Lung (tissue), 12 donors: ENCODE measurements around the gene CEBPA. TPM values are rescaled to one million over a fixed set of nuclear protein-coding genes. Genes with fewer than 3 reads are reported as not detected.
A peak's percentile ranks its signal among the peaks of the same experiment; 100 is the strongest.

Experiments
- ATAC-seq: fragments of 200-7000 bp; cut with Tn5 transposase; one replicate; pipeline ENCODE4 v1.9.1; 2020; ENCODE audit warnings: moderate number of reproducible peaks; ENCODE audit not compliant: insufficient read depth, low FRiP score
- DNase-seq, 3 donors: peaks; one replicate each; pipeline ENCODE4 v3.0.0-alpha.2; 2013 to 2017
- H3K27ac ChIP-seq, 2 donors: one replicate each; pipeline ENCODE4 v1.5.1; 2013; ENCODE audit warnings: mild to moderate bottlenecking in 2 of 2, moderate library complexity in 2 of 2, control low read depth in 1 of 2, inconsistent platforms in 1 of 2, low read depth in 1 of 2, low read length in 1 of 2
- H3K27me3 ChIP-seq, 3 donors: one replicate each; pipeline ENCODE4 v1.5.1; 2013; ENCODE audit warnings: low read length in 2 of 3; ENCODE audit not compliant: control insufficient read depth in 3 of 3, insufficient read depth in 3 of 3
- H3K36me3 ChIP-seq, 4 donors: one replicate each; pipeline ENCODE4 v1.5.1; 2013; ENCODE audit warnings: low read length in 4 of 4, mild to moderate bottlenecking in 1 of 4, moderate library complexity in 1 of 4; ENCODE audit not compliant: control insufficient read depth in 4 of 4, insufficient read depth in 4 of 4
- H3K4me1 ChIP-seq, 5 donors: one replicate each; pipeline ENCODE4 v1.5.1; 2013; ENCODE audit warnings: low read length in 5 of 5, mild to moderate bottlenecking in 2 of 5, moderate library complexity in 1 of 5; ENCODE audit not compliant: control insufficient read depth in 5 of 5, insufficient read depth in 5 of 5
- H3K4me3 ChIP-seq: one replicate; pipeline ENCODE4 v1.5.1; 2013; ENCODE audit warnings: mild to moderate bottlenecking, control low read depth, moderate library complexity
- H3K9ac ChIP-seq, 2 donors: one replicate each; pipeline ENCODE4 v1.5.1; 2013; ENCODE audit warnings: low read length in 2 of 2, control low read depth in 1 of 2; ENCODE audit not compliant: insufficient read depth in 1 of 2
- H3K9me3 ChIP-seq, 4 donors: one replicate each; pipeline ENCODE4 v1.5.1; 2013; ENCODE audit warnings: low read length in 3 of 4, mild to moderate bottlenecking in 1 of 4, moderate library complexity in 1 of 4; ENCODE audit not compliant: control insufficient read depth in 4 of 4, insufficient read depth in 3 of 4
- WGBS, 2 donors: extraction: QIAGEN DNeasy Blood & Tissue Kit; methylation state at CpG; one replicate each; pipeline ENCODE4 v1.1.7; 2013; 5-methylcytosine and 5-hydroxymethylcytosine counted together
- polyA plus RNA-seq, 2 donors: library from polyadenylated mRNA; stranded (reverse); fragments of 200-250 nt; gene quantifications; one replicate each; pipeline ENCODE4 v1.2.1, GENCODE V29; 2013
- total RNA-seq, 2 donors: library from RNA; depleted of rRNA in 1 of 2; stranded (reverse); fragments of >200 nt in 1 of 2; gene quantifications; one replicate each; pipeline ENCODE4 v1.2.1, GENCODE V29; 2014 to 2021
- TF ChIP-seq, protein P1 (sequence below): IDR thresholded peaks from 2 replicates; pipeline ENCODE4 v1.5.1; 2012; ENCODE audit warnings: mild to moderate bottlenecking; ENCODE audit errors: control extremely low read depth, extremely low read depth
- donor health status: control.
- donor health status: control.
- donor health status: Bipolar disorder and iron deficiency.
- donor health status: healthy.
- donor health status: DM: yes; HTN: yes; CAD: no.

CEBPA gene
- total and polyA plus RNA-seq, 4 donors = 20.4 to 93.8 (median 61.2) TPM

DNA sequence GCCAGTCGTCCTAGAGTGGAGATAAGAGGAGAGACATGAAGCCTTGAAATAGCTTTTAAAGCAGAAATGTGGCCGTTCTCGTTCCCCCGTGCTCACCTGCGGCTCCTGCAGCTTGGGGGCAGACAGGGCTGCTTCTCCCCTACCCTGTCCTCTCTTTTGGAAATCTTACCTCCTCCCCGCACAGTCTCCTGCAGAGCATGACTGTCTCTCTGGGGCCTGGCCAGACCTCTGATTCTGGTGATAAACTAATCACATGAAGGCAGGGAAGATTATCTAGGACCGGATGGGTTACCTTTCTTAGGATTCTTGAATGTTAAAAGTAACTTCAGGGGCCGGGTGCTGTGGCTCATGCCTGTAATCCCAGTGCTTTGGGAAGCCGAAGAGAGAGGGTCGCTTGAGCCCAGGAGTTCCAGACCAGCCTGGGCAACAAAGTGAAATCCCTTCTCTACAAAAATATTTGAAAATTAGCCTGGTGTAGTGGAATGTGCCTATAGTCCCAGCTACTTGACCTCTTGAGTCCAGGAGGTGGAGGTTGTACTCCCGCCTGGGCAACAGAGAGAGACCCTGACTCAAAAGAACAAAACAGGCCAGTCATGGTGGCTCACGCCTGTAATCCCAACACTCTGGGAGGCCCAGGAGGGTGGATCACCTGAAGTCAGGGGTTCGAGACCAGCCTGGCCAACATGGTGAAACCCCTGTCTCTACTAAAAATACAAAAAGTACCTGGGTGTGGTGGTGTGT is 8.1 kb downstream of the CEBPA start:
- H3K9ac ChIP-seq = no peak overlapping the region
- ATAC-seq = no peak
- peaks cover 0 to 49% (median 0%) of the 10 kb centered on the region in 5 donors for H3K4me1 ChIP-seq
- no peaks in the 10 kb centered on the region for H3K27me3 ChIP-seq
- DNase-seq = no peak
- H3K9me3 ChIP-seq = peaks cover 0 to 8% (median 0%) of the 10 kb centered on the region in 4 donors
- no peak overlapping the region for H3K4me3 ChIP-seq
- no peaks in the 10 kb centered on the region for H3K36me3 ChIP-seq
- H3K27ac ChIP-seq = peak overlapping the region in 1 of 2 donors; percentile 88
- TF ChIP-seq, protein P1, sequence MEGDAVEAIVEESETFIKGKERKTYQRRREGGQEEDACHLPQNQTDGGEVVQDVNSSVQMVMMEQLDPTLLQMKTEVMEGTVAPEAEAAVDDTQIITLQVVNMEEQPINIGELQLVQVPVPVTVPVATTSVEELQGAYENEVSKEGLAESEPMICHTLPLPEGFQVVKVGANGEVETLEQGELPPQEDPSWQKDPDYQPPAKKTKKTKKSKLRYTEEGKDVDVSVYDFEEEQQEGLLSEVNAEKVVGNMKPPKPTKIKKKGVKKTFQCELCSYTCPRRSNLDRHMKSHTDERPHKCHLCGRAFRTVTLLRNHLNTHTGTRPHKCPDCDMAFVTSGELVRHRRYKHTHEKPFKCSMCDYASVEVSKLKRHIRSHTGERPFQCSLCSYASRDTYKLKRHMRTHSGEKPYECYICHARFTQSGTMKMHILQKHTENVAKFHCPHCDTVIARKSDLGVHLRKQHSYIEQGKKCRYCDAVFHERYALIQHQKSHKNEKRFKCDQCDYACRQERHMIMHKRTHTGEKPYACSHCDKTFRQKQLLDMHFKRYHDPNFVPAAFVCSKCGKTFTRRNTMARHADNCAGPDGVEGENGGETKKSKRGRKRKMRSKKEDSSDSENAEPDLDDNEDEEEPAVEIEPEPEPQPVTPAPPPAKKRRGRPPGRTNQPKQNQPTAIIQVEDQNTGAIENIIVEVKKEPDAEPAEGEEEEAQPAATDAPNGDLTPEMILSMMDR = no peak
- 69 to 71% methylated on average over 13 of the region's 13 CpGs for WGBS, 2 donors

DNA sequence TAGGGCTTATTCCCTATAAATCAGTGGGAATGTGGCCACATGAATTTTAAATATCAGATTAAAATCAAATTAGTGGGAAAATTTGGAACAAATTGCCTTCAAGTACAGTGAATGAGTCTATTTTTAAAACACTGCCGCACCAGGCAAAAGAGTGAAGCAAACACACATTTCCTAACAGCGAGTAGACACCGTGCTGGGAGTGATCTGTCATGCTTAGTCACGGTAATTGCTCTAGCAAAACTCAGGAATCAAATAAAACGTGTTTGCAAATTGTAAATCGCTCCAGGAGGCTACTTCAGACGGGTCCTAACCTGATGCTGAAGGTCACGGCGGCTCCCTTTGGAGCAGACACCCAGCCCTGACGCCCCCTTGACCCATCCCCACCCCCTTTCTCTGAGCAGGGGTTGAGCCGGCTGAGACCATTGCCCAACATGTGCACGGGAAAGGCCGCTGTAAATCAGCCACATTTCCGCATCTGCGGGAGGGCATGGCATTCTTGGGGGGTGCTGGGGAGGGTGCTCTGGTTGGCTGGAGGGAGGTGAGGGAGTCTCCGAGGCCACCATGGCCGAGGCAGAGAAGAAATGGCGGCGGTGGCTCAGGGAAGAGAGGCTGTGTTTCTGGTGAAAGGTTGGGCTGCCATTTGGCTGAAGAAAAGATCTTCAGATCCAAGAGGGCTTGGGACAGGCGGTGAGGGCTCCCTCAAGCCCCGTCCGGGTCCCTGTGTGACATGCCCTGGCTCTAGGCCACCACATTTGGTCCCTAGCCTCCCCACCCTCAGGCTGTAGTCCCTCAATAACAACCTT is 8.9 kb downstream of the CEBPA start:
- Histone ChIP-seq H3K27me3 (no peaks in the 10 kb centered on the region), H3K4me3 (no peak overlapping the region), H3K9me3 (peaks cover 0 to 8% (median 0%) of the 10 kb centered on the region in 4 donors), H3K36me3 (no peaks in the 10 kb centered on the region), H3K9ac (no peak overlapping the region), H3K4me1 (peaks cover 0 to 44% (median 0%) of the 10 kb centered on the region in 5 donors), H3K27ac (peak overlapping the region in 1 of 2 donors; percentile 88)
- DNase-seq = peak in 2 of 3 donors; percentile 44 to 72
- 10 to 20% methylated on average over 22 of the region's 22 CpGs for WGBS, 2 donors
- TF ChIP-seq, protein P1 = no peak
- peak; percentile 41 for ATAC-seq

DNA sequence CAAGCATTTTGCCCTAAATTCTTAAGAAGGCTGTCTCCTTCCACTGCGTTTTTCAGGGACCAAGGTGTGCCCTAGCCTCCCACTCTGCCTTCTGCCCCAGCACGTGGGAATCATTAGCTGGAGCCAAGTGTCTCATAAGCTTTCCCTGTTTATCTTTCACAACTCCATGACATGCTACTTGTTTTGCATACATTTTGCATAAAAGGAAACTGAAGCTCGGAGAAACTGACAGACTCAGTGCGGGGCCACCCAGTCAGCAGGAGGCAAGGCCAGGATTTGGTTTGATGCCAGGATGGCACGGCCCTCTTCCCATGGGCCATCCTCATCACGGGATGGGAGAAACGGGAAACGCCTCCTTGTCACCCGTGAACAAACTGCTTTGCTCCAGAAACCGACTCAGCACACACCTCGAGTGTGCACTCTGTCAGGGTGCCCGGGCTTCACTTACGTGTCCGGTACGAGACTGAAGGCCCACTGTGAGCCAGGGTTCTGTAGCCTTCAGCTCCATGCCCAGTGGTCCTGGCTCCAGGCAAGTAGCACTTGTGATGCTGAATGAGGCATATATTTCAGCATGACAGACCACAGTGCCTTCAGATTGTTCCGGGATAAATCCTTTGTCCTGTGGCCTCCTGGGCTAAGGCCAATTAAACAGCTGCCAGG is 9.6 kb downstream of the CEBPA start:
- Histone ChIP-seq H3K9me3 (peaks cover 0 to 8% (median 0%) of the 10 kb centered on the region in 4 donors), H3K4me1 (peaks cover 0 to 44% (median 0%) of the 10 kb centered on the region in 5 donors), H3K36me3 (no peaks in the 10 kb centered on the region), H3K4me3 (no peak overlapping the region), H3K27ac (peak overlapping the region in 1 of 2 donors; percentile 88), H3K9ac (no peak overlapping the region), H3K27me3 (no peaks in the 10 kb centered on the region)
- DNase-seq (no peak), ATAC-seq (no peak)
- TF ChIP-seq, protein P1 = no peak
- 30 to 32% methylated on average over 16 of the region's 16 CpGs for WGBS, 2 donors
